T-helper 1 cell treated with Interleukin-12 subunit alpha and Interleukin-12 subunit beta and Interleukin-4 antibody, amounts not matched to agents 30 ng/mL and 1 ng/mL, for 36 hours (primary cell): ENCODE results near the gene BACE2. TPM values are rescaled to one million over a fixed set of nuclear protein-coding genes. Genes with fewer than 3 reads are reported as not detected.

ENCODE experiments used
- intact Hi-C: fragments of 100-400 bp; cut with micrococcal nuclease; formaldehyde crosslinking; loops from one replicate; pipeline ENCODE4 v1.15.1; 2024
- total RNA-seq: library from RNA; stranded (reverse); gene quantifications from 2 replicates; pipeline ENCODE4 v1.2.3, GENCODE V29; 2022

The BACE2 gene
- total RNA-seq, 1 donor from 2014 or later = 1.2 TPM

- intact Hi-C loops = no loop called here
Observed at GRCh38 chr21:41147979-41148355, 20.0 kb upstream of the BACE2 start.

- intact Hi-C loops = no loop called here
Observed at GRCh38 chr21:41148798-41149197, 19.2 kb upstream of the BACE2 start.

GRCh38 chr21:41149199-41149598 is 18.8 kb upstream of the BACE2 start:
- intact Hi-C loops = no loop called here

- intact Hi-C loops = no loop called here
Observed at GRCh38 chr21:41152147-41152546, 15.8 kb upstream of the BACE2 start.

GRCh38 chr21:41153443-41153842 is 14.5 kb upstream of the BACE2 start:
- intact Hi-C loops = no loop called here

- intact Hi-C loops = no loop called here
Observed at GRCh38 chr21:41156142-41156541, 11.8 kb upstream of the BACE2 start.

GRCh38 chr21:41158026-41158425 is 9.9 kb upstream of the BACE2 start:
- intact Hi-C loops = no loop called here

GRCh38 chr21:41160036-41160435 is 7.9 kb upstream of the BACE2 start:
- intact Hi-C loops = no loop called here

GRCh38 chr21:41161428-41161827 is 6.5 kb upstream of the BACE2 start:
- intact Hi-C loops = no loop called here

GRCh38 chr21:41162096-41162495 is 5.9 kb upstream of the BACE2 start:
- intact Hi-C loops = no loop called here

GRCh38 chr21:41163091-41163490 is 4.9 kb upstream of the BACE2 start:
- intact Hi-C loops = no loop called here

GRCh38 chr21:41164052-41164451 is 3.9 kb upstream of the BACE2 start:
- intact Hi-C loops = no loop called here

- intact Hi-C loops = no loop called here
Observed at GRCh38 chr21:41164981-41165655, 2.8 kb upstream of the BACE2 start.

GRCh38 chr21:41166884-41167283 is 1.1 kb upstream of the BACE2 start:
- intact Hi-C loops = loop anchor here (1.0 kb wide), 1 partner anchor 194 kb away; no protein-coding TSS in a partner anchor

- intact Hi-C loops = loop anchor here (2.0 kb wide), 1 partner anchor 258 kb away; the partner anchor contains the start of gene MX1
Observed at GRCh38 chr21:41168391-41169257, 664 bp downstream of the BACE2 start.

- intact Hi-C loops = loop anchor here (2.0 kb wide), 1 partner anchor 258 kb away; the partner anchor contains the start of gene MX1
Observed at GRCh38 chr21:41169258-41169576, 1.3 kb downstream of the BACE2 start.

- intact Hi-C loops = loop anchor here (2.0 kb wide), 1 partner anchor 257 kb away; the partner anchor contains the start of gene MX1
Observed at GRCh38 chr21:41169701-41170100, 1.7 kb downstream of the BACE2 start.

- intact Hi-C loops = no loop called here
Observed at GRCh38 chr21:41170442-41170841, 2.5 kb downstream of the BACE2 start.

GRCh38 chr21:41170859-41171609 is 3.1 kb downstream of the BACE2 start:
- intact Hi-C loops = no loop called here

GRCh38 chr21:41175080-41175479 is 7.1 kb downstream of the BACE2 start:
- intact Hi-C loops = no loop called here

- intact Hi-C loops = no loop called here
Observed at GRCh38 chr21:41176846-41177245, 8.9 kb downstream of the BACE2 start.

- intact Hi-C loops = no loop called here
Observed at GRCh38 chr21:41180752-41181151, 12.8 kb downstream of the BACE2 start.
